ENCODE results near the gene SLC12A5.

DNA sequence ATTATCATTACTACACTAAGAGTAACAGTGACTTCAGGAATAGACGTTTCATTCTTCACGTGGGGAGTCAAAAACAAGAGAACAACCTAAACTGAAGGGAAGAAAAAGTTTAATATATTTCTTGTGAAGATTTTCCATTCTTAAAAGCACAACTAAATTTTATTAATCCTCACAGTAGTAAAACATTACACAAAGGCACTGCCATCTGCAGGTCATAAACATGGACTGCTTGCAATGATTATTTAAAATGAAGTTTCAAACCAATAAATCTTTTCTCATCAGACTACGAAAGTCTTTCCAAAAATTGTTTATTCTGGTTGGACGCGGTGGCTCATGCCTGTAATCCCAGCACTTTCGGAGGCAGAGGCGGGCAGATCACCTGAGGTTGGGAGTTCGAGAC is 58.1 kb downstream of the SLC12A5 start:
- peak in 2 of 7 experiments; percentile 21 to 24 for TF ChIP-seq CTCF (IDR thresholded peaks at IDR 0.05)
- TF ChIP-seq POLR2AphosphoS5 (IDR thresholded peaks at IDR 0.05), result no peak

All from stomach (tissue), 4 donors.